Non-pigmented ciliary epithelial cell (primary cell): ENCODE measurements around the gene FUBP3.

Experiments used
- DNase-seq: peaks from one replicate; pipeline ENCODE4 v3.0.0-alpha.2; 2010; ENCODE audit warnings: low read depth

Gene FUBP3

DNA sequence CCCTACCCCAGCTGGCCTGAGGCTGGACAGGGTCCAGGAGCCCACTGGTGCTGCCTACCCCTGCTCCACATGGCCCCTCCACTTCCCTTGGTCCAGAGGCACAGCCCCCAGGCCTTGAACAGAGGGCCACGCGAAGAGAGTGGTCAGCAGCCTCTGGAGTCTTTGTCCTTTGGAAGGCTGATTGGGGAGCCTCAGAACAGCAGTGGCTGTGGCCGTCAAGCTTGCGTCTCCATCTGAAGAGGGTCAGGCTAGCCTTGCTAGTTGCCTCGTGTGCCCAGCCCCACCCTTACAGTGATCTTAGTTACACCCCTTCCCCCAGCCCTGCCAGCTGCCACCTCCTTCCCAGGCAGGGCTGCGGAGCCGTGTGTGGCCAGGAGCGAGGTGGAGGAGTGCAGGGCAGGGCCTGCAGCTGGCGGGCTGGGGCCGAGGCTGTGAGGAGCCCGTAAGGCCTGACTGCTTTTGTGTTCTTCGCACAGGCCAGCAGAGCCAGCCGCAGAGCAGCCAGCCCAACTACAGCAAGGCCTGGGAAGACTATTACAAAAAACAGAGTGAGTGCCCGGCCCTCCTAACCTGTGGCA, 54.9 kb downstream of the FUBP3 start:
- no peak for DNase-seq

GRCh38 chr9:130634801-130635200, 55.4 kb downstream of the FUBP3 start:
- DNase-seq: no peak

DNA sequence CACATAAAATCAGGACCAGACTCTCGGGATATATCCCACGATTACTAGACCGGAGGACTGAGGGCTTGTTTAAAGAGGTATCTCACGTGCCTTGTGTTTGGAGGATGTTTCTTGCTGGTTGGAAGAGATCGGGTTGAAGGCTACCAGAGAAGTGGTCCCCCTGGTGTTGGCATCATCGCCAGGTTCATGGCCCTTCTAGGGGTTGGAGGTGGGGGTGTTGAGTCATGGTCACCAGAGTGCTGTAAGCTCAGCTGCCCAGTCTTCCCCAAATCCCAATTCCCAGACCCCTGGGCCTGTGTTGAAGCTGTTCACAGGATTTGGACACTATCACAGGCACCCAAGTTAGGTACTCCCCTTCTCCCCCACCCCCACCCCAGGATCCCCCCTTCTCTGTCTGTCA, 55.9 kb downstream of the FUBP3 start:
- DNase-seq: no peak

DNA sequence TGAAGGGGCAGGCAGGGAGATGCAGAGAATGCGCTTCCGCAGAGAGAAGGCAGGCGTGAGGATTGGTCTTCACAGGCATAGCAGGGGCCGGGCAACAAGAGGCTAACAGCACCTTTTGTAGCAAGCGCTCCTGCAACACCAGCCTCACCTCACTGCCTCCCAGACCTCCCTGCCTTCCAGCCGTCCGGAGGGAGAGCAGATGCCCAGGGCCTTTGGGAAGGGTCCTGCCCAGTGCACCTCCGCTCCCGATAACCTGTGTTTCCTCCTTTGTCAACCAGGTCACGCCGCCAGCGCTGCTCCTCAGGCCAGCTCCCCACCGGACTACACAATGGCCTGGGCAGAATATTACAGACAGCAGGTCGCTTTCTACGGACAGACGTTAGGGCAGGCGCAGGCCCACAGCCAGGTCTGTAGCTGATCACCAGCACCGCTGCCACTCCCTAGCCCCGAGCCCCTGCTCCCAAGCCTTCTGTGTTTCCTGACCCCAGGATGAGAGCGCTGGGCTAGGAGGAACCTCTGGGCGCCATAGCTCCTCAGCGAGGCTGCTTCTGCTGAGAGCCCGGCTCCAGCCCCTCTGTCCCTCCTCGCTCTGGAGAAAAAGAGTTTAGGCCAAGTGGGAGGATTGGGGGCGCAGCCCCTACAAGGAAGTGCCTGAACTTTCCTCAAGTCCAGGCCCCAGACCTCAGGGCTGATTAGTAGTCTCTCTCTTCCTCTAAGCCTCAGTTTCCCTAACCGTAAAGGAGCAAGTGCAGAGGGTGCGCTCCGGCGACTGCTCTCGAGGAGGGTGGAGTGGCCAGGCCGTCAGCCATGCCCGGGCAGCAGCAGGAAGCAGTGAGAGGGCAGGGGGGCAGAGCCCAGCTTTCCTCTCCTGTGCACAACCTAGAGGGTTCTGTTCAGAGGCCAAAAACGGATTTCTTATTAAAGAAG, 56.6 kb downstream of the FUBP3 start:
- DNase-seq: no peak

DNA sequence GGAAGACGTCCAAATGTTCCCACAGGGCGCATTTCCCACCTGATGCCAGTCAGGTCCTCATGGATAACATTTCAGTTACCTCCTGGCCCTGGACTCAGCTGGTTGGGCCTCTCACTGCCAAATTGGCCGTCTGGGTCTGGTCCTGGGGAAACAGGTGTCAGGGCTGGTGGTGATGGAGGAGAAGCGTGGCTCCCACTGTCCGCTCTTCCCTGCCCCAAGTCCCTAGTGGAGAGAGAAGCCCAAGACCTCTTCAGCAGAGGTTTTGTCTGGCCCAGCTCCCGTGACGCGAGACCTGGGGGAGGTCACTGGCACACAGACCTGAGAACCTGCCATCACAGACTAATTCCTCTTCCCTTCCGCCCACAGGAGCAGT, 57.3 kb downstream of the FUBP3 start:
- no peak for DNase-seq

DNA sequence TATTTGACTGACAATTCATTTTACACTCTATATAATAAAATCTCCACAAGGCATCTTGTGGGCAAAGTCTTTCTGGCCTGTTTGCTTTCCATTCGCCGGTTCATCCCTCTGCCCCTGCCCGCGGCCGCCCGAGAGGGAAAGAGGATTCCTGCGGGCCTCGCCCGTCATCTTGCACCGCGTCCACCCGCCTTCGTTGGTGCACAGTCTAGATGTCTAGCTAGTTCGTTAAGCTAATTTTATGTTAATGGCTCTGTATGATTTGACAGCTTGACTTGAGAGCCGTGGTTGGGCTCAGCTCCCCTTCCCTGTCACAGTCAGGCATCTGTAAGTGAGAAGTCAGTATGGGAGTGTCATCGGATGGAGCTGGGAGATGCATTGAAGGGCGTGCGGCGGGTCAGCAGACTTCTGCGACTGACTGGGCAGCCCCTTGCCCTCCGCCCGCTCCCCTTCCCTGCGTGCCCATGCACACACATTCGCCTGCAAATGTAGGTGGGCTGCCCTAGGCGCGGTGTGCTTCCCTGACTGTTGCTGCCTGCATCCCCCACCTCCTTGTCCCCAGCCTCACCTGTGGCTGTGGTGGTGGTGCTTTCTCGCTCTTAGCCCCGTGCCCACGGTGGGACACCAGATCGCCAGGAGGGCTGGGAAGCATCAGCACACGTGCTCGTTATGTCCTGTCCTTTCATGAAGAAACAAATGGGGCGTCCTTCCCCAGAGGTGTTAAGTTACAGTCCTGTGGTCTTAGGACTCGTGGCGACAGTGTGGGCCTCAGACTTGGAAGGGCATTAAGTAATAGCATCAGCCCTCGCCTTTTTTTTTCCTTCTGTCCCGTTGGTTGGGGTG, 59.1 kb downstream of the FUBP3 start:
- DNase-seq: no peak

- no peak for DNase-seq
Measured at GRCh38 chr9:130639124-130639765, 59.9 kb downstream of the FUBP3 start.

DNA sequence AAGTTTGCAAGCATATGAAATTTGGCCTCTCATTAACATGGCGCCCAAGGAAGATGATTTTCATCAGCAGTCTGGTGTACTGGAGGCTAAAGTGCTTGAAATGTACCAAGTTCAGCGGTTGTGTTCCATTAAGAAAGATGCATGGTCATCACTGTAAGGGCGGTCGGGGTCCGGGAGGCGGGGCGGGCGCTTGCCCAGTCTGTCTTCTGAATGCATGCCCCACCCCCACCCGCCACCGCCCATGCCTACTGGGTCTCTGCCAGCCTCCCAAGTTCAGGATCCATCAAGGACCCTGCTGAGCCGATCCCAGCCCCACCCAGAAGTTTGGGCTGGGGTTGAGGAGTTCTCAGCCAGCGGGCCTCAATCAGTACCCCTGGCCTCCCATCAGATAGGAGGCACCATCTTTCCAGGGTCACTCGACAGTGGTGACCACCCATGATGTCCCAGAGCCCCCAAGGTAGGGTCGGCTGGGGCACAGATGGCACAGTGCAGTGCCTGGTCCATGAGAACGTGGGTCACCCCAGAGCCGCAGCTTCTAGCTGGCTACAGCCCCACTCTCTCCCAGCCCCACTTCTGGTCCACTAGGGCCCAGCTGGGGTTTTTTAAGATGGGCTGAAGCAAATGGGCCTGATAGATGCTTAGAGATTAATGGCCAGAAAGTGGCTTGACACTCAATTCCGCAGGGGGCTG, 60.6 kb downstream of the FUBP3 start:
- DNase-seq: no peak

DNA sequence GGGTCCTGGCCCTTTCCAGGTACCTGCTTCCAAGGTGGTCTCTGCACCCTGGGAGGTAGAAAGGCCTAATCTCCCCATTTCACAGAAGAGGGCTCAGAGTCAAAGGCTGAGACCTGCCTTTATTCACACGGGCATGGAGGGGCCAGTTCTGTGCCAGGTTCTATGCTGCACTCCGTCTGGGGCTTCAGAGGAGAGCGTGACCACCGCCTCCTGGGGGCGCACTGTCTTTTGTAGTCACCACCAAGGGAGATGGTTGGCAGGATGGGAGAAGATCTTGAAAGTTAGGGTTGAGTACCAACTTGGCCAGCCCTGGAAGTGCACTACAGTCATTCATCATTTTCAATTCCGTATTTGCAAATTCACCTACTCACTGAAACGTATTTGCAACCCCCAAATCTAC, 61.3 kb downstream of the FUBP3 start:
- DNase-seq: no peak

GRCh38 chr9:130642926-130643325, 63.5 kb downstream of the FUBP3 start:
- no peak for DNase-seq

- DNase-seq: no peak
Measured at GRCh38 chr9:130651221-130651620, 71.8 kb downstream of the FUBP3 start.

DNA sequence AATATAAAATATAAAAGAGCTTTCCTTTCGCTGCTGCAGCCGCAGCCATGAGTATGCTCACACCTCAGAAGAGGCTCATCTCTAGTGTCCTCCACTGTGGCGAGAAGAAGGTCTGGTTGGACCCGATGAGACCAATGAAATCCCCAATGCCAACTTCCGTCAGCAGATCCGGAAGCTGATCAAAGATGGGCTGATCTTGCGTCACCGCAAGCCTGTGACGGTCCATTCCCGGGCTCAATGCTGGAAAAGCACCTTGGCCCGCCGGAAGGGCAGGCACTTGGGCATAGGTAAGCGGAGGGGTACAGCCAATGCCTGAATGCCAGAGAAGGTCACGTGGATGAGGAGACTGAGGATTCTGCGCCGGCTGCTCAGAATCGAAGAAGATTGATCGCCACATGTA, 72.4 kb downstream of the FUBP3 start:
- DNase-seq: no peak

DNA sequence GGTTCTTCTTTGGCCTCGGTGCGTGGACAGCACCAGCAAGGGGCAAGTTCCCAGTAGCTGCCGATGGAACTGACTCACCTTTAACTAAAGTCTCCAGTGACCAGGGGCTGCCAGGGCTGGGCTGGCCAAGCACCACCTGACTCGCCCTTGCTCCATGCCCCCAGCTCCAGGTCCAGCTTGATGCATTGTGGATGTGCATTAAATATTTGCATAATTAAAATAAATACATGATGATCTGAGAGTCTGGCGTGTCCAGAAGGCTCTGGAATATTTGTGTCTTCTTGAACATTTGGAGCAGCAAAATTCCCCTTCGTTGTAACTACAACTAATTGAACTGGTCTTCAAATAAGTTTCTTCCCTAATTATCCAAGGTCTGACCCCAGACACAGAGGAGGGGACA, 75.5 kb downstream of the FUBP3 start:
- no peak for DNase-seq

GRCh38 chr9:130658893-130659698, 79.7 kb downstream of the FUBP3 start:
- no peak for DNase-seq

DNA sequence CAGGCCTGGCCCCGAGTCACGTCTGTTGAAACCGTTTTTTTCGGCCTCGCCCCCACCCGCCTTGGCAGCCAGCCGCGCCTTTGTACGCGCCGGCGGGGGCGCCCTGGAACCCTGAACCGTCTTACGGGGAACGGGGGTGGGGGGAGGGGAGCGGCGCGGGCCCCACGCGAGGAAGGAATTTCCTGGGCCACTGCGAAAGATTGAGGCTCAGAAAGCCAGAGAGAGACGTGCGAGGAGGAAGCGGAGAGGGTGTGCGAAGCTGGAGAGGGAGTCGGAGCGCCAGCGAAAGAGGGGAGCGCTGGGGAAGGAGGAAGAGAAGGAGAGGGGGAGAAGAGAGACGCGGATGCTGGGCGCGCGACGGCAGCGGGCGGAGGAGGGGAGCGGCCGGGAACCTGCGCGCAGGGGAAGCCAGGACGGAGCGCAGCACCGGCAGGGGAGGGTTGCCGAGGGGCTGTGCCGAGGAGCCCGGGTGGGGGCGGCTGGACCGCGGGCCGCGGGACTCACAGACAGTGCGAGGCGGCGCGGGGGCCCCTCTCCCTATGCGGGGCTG, 80.4 kb downstream of the FUBP3 start:
- no peak for DNase-seq

DNA sequence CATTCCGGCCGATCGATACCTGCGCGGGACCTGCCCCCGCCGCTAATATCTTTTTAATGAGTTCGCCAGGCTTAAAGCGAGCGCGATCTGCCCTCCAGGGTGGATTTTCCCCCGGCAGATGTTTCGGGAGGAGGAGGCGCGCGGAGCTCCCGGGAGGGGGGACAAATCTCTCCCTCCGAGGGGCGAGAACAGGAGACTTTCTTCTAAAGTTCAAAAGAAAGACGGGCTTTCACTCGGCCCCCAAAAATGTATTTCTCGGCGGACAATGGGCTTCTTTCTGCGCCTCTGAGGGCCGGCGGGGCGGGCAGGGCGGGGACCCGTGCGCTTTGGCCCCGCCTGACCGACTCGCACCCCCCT, 80.9 kb downstream of the FUBP3 start:
- DNase-seq: no peak

GRCh38 chr9:130660683-130661450, 81.5 kb downstream of the FUBP3 start:
- DNase-seq: no peak

GRCh38 chr9:130661451-130662098, 82.2 kb downstream of the FUBP3 start:
- DNase-seq: no peak
